Panc1 (cell line): Measurements from ENCODE around the gene OSER1.

Experiments used
- CTCF ChIP-seq: fragments of 450-650 bp; IDR thresholded peaks from 2 replicates; pipeline ENCODE4 v1.5.1; 2017; ENCODE audit warnings: mild to moderate bottlenecking
- POLR2AphosphoS5 ChIP-seq: IDR thresholded peaks from 2 replicates; pipeline ENCODE4 v1.6.1; 2012; ENCODE audit warnings: mild to moderate bottlenecking, low read depth, low read length, moderate library complexity
- SIN3A ChIP-seq: IDR thresholded peaks from 2 replicates; pipeline ENCODE4 v1.6.1; 2012; ENCODE audit warnings: low read depth, mild to moderate bottlenecking, low read length, moderate library complexity, borderline replicate concordance; ENCODE audit not compliant: insufficient read depth
- TCF7L2 ChIP-seq: IDR thresholded peaks from 2 replicates; pipeline ENCODE4 v1.6.1; 2011; ENCODE audit warnings: mild to moderate bottlenecking, low read depth, low read length, inconsistent platforms

GRCh38 chr20:44157061-44157460 lies 53.5 kb downstream of the OSER1 start:
- TF ChIP-seq POLR2AphosphoS5 (no peak), CTCF (no peak), TCF7L2 (no peak), SIN3A (no peak)
